A673 (cell line): Measurements from ENCODE around the gene LAMB3. TPM values are rescaled to one million over a fixed set of nuclear protein-coding genes. Genes with fewer than 3 reads are reported as not detected.

ENCODE experiments used
- BruUV-seq: library from RNA; stranded (reverse); fragments of 400-500 nt; replicated peaks from 2 replicates; lab custom pipeline; 2021; lab: Mats Ljungman, UMichigan
- CTCF ChIA-PET: fragments of 300-600 bp; sonication (Branson Sonifier 250); formaldehyde crosslinking; loops from one replicate; lab custom pipeline; 2022; ENCODE audit warnings: antibody characterized with exemption; lab: Charles Lee
- POLR2A ChIA-PET: fragments of 300-600 bp; sonication (Branson Sonifier 250); formaldehyde crosslinking; loops from one replicate; lab custom pipeline; 2022; ENCODE audit warnings: antibody characterized with exemption; ENCODE audit not compliant: low non-redundant PET; lab: Charles Lee
- DNase-seq: peaks from one replicate; pipeline ENCODE4 v3.0.0-alpha.2; 2015; ENCODE audit warnings: low spot score
- H3K27ac ChIP-seq: fragments of 200-600 bp; sonication (generic); 2 replicates; pipeline ENCODE4 v1.5.1; 2016; ENCODE audit warnings: mixed run types, low read depth, mild to moderate bottlenecking, mixed read lengths, antibody characterized with exemption, low read length; ENCODE audit not compliant: poor library complexity, severe bottlenecking
- H3K27me3 ChIP-seq: fragments of 200-600 bp; sonication (generic); replicated peaks from 2 replicates; pipeline ENCODE4 v1.6.1; 2017; ENCODE audit warnings: mixed run types, low read depth, mild to moderate bottlenecking, mixed read lengths, antibody characterized with exemption, low read length; ENCODE audit not compliant: insufficient read depth, poor library complexity
- H3K36me3 ChIP-seq: fragments of 200-600 bp; sonication (generic); 2 replicates; pipeline ENCODE4 v1.6.1; 2016; ENCODE audit warnings: mixed run types, mild to moderate bottlenecking, mixed read lengths, antibody characterized with exemption, low read length; ENCODE audit not compliant: insufficient read depth, poor library complexity, severe bottlenecking
- H3K4me1 ChIP-seq: fragments of 200-600 bp; sonication (generic); 2 replicates; pipeline ENCODE4 v1.6.1; 2017; ENCODE audit warnings: mixed run types, mild to moderate bottlenecking, mixed read lengths, antibody characterized with exemption, low read length; ENCODE audit not compliant: insufficient read depth, poor library complexity, severe bottlenecking
- H3K4me3 ChIP-seq: fragments of 200-600 bp; sonication (generic); 2 replicates; pipeline ENCODE4 v1.5.1; 2016; ENCODE audit warnings: low read depth, mixed run types, mild to moderate bottlenecking, mixed read lengths, low read length; ENCODE audit not compliant: poor library complexity, severe bottlenecking
- H3K9me3 ChIP-seq: fragments of 200-600 bp; sonication (generic); 2 replicates; pipeline ENCODE4 v1.6.1; 2016; ENCODE audit warnings: mixed run types, low read depth, mild to moderate bottlenecking, mixed read lengths, antibody characterized with exemption, low read length; ENCODE audit not compliant: poor library complexity, severe bottlenecking
- CTCF ChIP-seq: fragments of 300-800, 200-600 bp; sonication (generic); conservative IDR thresholded peaks from 2 replicates; pipeline ENCODE4 v1.5.1; 2017; ENCODE audit warnings: low read depth, mild to moderate bottlenecking, antibody characterized with exemption, low read length, moderate library complexity, mixed read lengths
- EZH2 ChIP-seq: fragments of 200-600 bp; sonication (generic); IDR thresholded peaks from 2 replicates; pipeline ENCODE4 v1.6.1; 2017; ENCODE audit warnings: borderline replicate concordance, low read depth, mild to moderate bottlenecking, mixed read lengths, antibody characterized with exemption, low read length; ENCODE audit not compliant: poor library complexity, severe bottlenecking
- intact Hi-C: fragments of 100-400 bp; cut with micrococcal nuclease; formaldehyde crosslinking; loops from one replicate; pipeline ENCODE4 v1.10.0; 2022; ENCODE audit not compliant: unreplicated experiment
- total RNA-seq: library from RNA; stranded (reverse); gene quantifications from 2 replicates; pipeline ENCODE4 v1.2.3, GENCODE V29; 2021

Gene LAMB3
- total RNA-seq, 1 experiment from 2014 or later = 12.7 TPM

- Histone ChIP-seq H3K9me3 (no peaks in the 10 kb centered on the region), H3K36me3 (no peaks in the 10 kb centered on the region), H3K4me1 (peaks cover 30% of the 10 kb centered on the region), H3K4me3 (no peak overlapping the region), H3K27me3 (no peaks in the 10 kb centered on the region), H3K27ac (no peak overlapping the region)
- CTCF ChIA-PET = no interaction called here
- no TSS peak for BruUV-seq
- TF ChIP-seq EZH2 (no peak), CTCF (peak; percentile 35)
- POLR2A ChIA-PET = no interaction called here
- intact Hi-C loops = no loop called here
- no peak for DNase-seq
Measured at GRCh38 chr1:209646558-209646957, 5.7 kb downstream of the LAMB3 start.

- ChIA-PET CTCF (no interaction called here), POLR2A (no interaction called here)
- Histone ChIP-seq H3K4me1 (peaks cover 30% of the 10 kb centered on the region), H3K9me3 (no peaks in the 10 kb centered on the region), H3K27me3 (no peaks in the 10 kb centered on the region), H3K36me3 (no peaks in the 10 kb centered on the region), H3K27ac (no peak overlapping the region), H3K4me3 (no peak overlapping the region)
- BruUV-seq = no TSS peak
- no peak for DNase-seq
- intact Hi-C loops = no loop called here
- no peak for TF ChIP-seq CTCF
- TF ChIP-seq EZH2 = no peak
Measured at GRCh38 chr1:209645574-209646452, 6.4 kb downstream of the LAMB3 start.

GRCh38 chr1:209643285-209644020 is 8.8 kb downstream of the LAMB3 start:
- Histone ChIP-seq H3K4me3 (no peak overlapping the region), H3K9me3 (no peaks in the 10 kb centered on the region), H3K27ac (no peak overlapping the region), H3K4me1 (peaks cover 24% of the 10 kb centered on the region), H3K36me3 (no peaks in the 10 kb centered on the region), H3K27me3 (no peaks in the 10 kb centered on the region)
- intact Hi-C loops = no loop called here
- no TSS peak for BruUV-seq
- no peak for DNase-seq
- TF ChIP-seq CTCF = no peak
- TF ChIP-seq EZH2 = no peak
- POLR2A ChIA-PET = no interaction called here
- CTCF ChIA-PET = interaction anchor here (0.8 kb wide), 1 partner anchor 245 kb away, joined by 3 read pairs; no protein-coding TSS in a partner anchor
